Smooth muscle cell (in vitro differentiated cells): Measurements from ENCODE around the gene NUDT22. TPM values are rescaled to one million over a fixed set of nuclear protein-coding genes. Genes with fewer than 3 reads are reported as not detected.
"Not testable (repeated sequence)": the region's sequence is repeated elsewhere in the genome, so short reads cannot be mapped to it uniquely, and the experiment has no call there.

Source experiments
- DNase-seq: peaks from one replicate; lab custom pipeline; 2025; ENCODE audit not compliant: unreplicated experiment; lab: John Stamatoyannopoulos, UW
- H2AFZ ChIP-seq: fragments of 200-600 bp; sonication (generic); 2 replicates; pipeline ENCODE4 v1.6.0; 2016; ENCODE audit warnings: antibody characterized with exemption, low read depth, mild to moderate bottlenecking
- H3F3A ChIP-seq: fragments of 200-600 bp; sonication (generic); 2 replicates; pipeline ENCODE4 v1.6.0; 2017; ENCODE audit warnings: antibody characterized with exemption, low read depth
- H3K27ac ChIP-seq: fragments of 200-600 bp; sonication (generic); 2 replicates; pipeline ENCODE4 v1.5.1; 2016; ENCODE audit warnings: low read depth, mild to moderate bottlenecking
- H3K27me3 ChIP-seq: fragments of 200-600 bp; sonication (generic); 2 replicates; pipeline ENCODE4 v1.6.1; 2016; ENCODE audit warnings: low read depth, mild to moderate bottlenecking
- H3K36me3 ChIP-seq: fragments of 200-600 bp; sonication (generic); 2 replicates; pipeline ENCODE4 v1.5.1; 2016; ENCODE audit warnings: low read depth
- H3K4me1 ChIP-seq: fragments of 200-600 bp; sonication (generic); 2 replicates; pipeline ENCODE4 v1.5.1; 2016; ENCODE audit warnings: low read depth
- H3K4me2 ChIP-seq: fragments of 200-600 bp; sonication (generic); 2 replicates; pipeline ENCODE4 v1.6.0; 2016; ENCODE audit warnings: mild to moderate bottlenecking
- H3K4me3 ChIP-seq: fragments of 200-600 bp; sonication (generic); 2 replicates; pipeline ENCODE4 v1.5.1; 2016; ENCODE audit warnings: mild to moderate bottlenecking
- H3K79me2 ChIP-seq: fragments of 200-600 bp; sonication (generic); 2 replicates; pipeline ENCODE4 v1.6.0; 2016; ENCODE audit warnings: low read depth, mild to moderate bottlenecking
- H3K9ac ChIP-seq: fragments of 200-600 bp; sonication (generic); 2 replicates; pipeline ENCODE4 v1.6.0; 2016; ENCODE audit warnings: low read depth
- H3K9me3 ChIP-seq: fragments of 200-600 bp; sonication (generic); replicated peaks from 2 replicates; pipeline ENCODE4 v1.5.1; 2016; ENCODE audit warnings: low read depth
- H4K20me1 ChIP-seq: fragments of 200-600 bp; sonication (generic); 2 replicates; pipeline ENCODE4 v1.6.0; 2016; ENCODE audit warnings: low read depth
- CTCF ChIP-seq: fragments of 200-600 bp; sonication (generic); IDR thresholded peaks from 2 replicates; pipeline ENCODE4 v1.5.1; 2017; ENCODE audit warnings: borderline replicate concordance, mild to moderate bottlenecking, antibody characterized with exemption; ENCODE audit not compliant: insufficient read depth, poor library complexity, severe bottlenecking
- WGBS: methylation state at CpG from one replicate; pipeline ENCODE4 v1.1.7; 2016; ENCODE audit warnings: low lambda C conversion rate; 5-methylcytosine and 5-hydroxymethylcytosine counted together
- polyA plus RNA-seq: library from polyadenylated mRNA; unstranded; fragments of >200 nt; fragmentation: Nextera tagmentation; extraction: Ambion mirVana; gene quantifications from 2 replicates; pipeline ENCODE4 v1.2.1, GENCODE V29; 2016
- total RNA-seq: library from RNA; depleted of rRNA; stranded (reverse); fragments of >200 nt; gene quantifications from 2 replicates; pipeline ENCODE4 v1.2.3, GENCODE V29; 2014

Gene NUDT22
- total and polyA plus RNA-seq, 2 experiments from 2014 or later = 51.5 to 82.1 TPM

DNA sequence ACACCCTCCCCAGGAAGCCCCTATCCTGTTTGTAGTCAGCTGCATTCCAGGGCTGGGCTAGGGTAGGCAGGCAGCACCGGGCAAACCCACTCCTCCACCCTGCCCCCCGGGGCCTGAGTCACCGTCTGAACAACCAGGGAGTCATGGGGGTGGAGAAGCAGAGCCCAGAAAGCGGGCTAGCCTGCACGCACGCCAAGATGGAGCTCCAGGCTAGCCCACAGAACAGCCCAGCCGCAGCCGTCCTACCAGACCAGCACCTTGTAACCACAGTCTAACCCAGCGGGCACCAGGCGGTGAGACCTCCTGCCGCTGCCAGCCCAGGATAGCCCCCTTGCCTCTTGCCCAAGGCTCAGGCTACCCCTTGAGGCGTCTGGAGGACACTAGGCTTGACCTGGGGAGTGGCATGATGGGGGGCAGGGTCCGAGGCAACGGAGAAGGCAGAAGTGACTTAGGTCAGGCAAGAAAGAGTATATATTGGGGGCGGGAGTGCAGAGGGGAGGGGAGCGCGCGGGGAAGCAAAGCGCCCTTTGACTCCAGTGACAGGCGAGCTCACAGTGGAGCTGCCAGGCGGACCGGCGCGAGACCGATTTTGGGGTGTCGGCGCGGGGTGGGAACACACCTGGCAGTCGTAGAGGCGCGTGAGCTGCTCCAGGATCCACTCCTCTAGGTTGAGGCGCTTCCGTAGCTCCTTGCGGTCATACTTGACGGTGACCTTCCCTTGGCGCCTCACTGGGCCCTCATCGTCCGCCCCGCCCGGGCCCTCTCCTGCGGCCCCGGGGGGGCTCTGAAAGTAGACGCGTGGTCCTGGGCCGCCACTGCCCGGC is 19.9 kb downstream of the NUDT22 start:
- 1% methylated on average over 45 of the region's 46 CpGs for WGBS
- H2AFZ ChIP-seq = no peak overlapping the region
- DNase-seq = peak; percentile 33

DNA sequence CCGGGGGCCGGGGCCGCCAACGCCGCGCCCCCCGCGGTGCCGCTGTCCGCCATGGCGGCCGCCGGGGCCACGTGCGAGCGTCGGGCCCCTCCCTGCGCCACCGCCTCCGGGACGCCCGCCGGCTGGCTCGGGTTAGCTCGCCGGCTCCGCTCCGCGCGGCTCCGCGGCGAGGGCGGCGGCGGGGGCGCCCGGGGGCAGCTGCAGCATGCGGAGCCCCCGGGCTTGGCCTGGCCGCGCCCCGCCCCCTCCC is 20.5 kb downstream of the NUDT22 start:
- Histone ChIP-seq H3K4me1 (peaks cover 25% of the 10 kb centered on the region), H4K20me1 (peaks cover 30% of the 10 kb centered on the region), H3K4me3 (peak overlapping the region; percentile 63), H3K79me2 (peaks cover 19% of the 10 kb centered on the region), H3K27ac (peak overlapping the region; percentile 87)
- H3K9ac ChIP-seq, H3K9me3 ChIP-seq, H3K4me2 ChIP-seq, H2AFZ ChIP-seq, H3K36me3 ChIP-seq, H3F3A ChIP-seq, DNase-seq, H3K27me3 ChIP-seq: not testable (repeated sequence)
- 0% methylated on average over 20 of the region's 43 CpGs for WGBS

More for the DNA sequence above, 19.9 kb downstream of the NUDT22 start:
- peaks cover 19% of the 10 kb centered on the region for H3K79me2 ChIP-seq
- H3F3A ChIP-seq = peaks cover 7% of the 10 kb centered on the region
- peak overlapping the region; percentile 89 for H3K4me2 ChIP-seq
- H3K27me3 ChIP-seq = no peaks in the 10 kb centered on the region
- peak overlapping the region; percentile 63 for H3K4me3 ChIP-seq
- H3K36me3 ChIP-seq = no peaks in the 10 kb centered on the region
- peaks cover 30% of the 10 kb centered on the region for H4K20me1 ChIP-seq
- no peak for TF ChIP-seq CTCF
- no peaks in the 10 kb centered on the region for H3K9me3 ChIP-seq
- H3K4me1 ChIP-seq = peaks cover 25% of the 10 kb centered on the region
- peak overlapping the region; percentile 87 for H3K27ac ChIP-seq
- H3K9ac ChIP-seq = peak overlapping the region; percentile 80

DNA sequence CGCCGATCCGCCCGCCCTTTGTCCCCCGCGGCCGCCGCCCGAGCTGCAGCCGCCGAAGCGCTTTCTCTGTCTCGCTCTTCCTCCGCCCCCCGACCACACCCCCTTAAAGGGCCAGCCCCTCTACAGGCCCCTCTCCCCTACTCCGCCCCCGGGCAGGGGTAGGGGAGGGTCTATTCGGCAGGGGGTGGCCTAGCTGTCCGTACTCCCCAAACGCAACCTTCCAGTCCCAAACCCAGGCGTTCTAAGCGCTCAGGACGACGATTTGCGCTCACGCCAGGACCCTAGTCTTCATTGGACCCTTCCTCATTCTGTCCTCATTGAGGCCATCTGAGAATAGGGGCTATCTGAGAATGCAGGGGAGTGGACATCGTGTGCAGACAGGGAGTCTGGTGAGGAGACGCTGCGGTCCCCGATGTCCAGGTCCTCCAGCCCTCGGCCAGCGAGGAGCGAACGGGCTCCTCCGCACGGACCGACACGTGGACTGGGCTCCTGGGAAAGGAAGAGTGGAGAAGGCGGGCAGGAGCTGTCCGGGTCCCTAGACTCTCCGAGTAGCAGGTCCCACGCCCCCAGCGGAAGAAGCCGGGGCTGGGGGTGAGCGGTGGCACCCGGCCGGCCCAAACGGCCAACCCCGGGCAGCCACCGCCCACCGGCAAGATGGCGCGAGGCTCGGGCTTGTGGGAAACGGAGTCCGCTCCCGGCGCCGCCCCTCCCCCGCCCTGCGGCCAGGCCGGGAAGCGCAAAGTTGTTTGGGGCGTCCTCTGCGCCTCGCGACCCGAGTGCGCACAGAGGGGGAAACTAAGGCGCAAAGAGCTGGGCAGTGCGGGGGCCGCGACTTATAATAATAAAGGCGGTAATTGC is 21.0 kb downstream of the NUDT22 start, which contains the start of gene PPP1R14B:
TSS of gene PPP1R14B (minus strand) at position 73 of the 858 bp plus-strand sequence. CDS start 270 bp downstream, outside the sequence.
- H3K9ac ChIP-seq = peak within 1 kb of the TSS; percentile 80
- peaks cover 7% of the 10 kb centered on the region for H3F3A ChIP-seq
- H3K4me3 ChIP-seq = peak within 1 kb of the TSS; percentile 63
- H3K36me3 ChIP-seq = no peaks in the 10 kb centered on the region
- H3K27ac ChIP-seq = peak within 1 kb of the TSS; percentile 87
- 1% methylated on average over 43 of the region's 74 CpGs for WGBS
- TF ChIP-seq CTCF = no peak
- no peaks in the 10 kb centered on the region for H3K9me3 ChIP-seq
- peaks cover 25% of the 10 kb centered on the region for H3K4me1 ChIP-seq
- H4K20me1 ChIP-seq = peaks cover 28% of the 10 kb centered on the region
- H3K4me2 ChIP-seq = peak within 1 kb of the TSS; percentile 92
- H3K27me3 ChIP-seq = no peaks in the 10 kb centered on the region
- DNase-seq = peak; percentile 72
- peak within 1 kb of the TSS; percentile 59 for H2AFZ ChIP-seq
- H3K79me2 ChIP-seq = peaks cover 25% of the 10 kb centered on the region
